H1 (cell line): ENCODE measurements around the gene PALS2.

ENCODE experiments used
- CTCF ChIP-seq, 3 experiments: IDR thresholded peaks; 1 replicate in 2 of 3; 2 replicates in 1 of 3; pipeline versions ENCODE4 v1.5.1 to v1.6.1; 2011; ENCODE audit warnings: low read length in 3 of 3, mild to moderate bottlenecking in 3 of 3, inconsistent platforms in 2 of 3, low read depth in 1 of 3, moderate library complexity in 1 of 3; ENCODE audit not compliant: insufficient read depth in 1 of 3; ENCODE audit errors: control extremely low read depth in 1 of 3
- EGR1 ChIP-seq: IDR thresholded peaks from 2 replicates; pipeline ENCODE4 v1.6.1; 2011; ENCODE audit warnings: low read depth, low read length, borderline replicate concordance
- KDM5A ChIP-seq: fragments of 200-600 bp; IDR thresholded peaks from 2 replicates; pipeline ENCODE4 v1.7.1; 2012; ENCODE audit warnings: mild to moderate bottlenecking, low read length, inconsistent platforms, mixed read lengths
- MAFK ChIP-seq: IDR thresholded peaks from 2 replicates; pipeline ENCODE4 v1.6.1; 2012; ENCODE audit warnings: low read depth, mild to moderate bottlenecking, improper control_type of control experiment, low read length
- NRF1 ChIP-seq: IDR thresholded peaks from 2 replicates; pipeline ENCODE4 v1.6.1; 2011; ENCODE audit warnings: mild to moderate bottlenecking, low read depth, low read length, improper control_type of control experiment
- POLR2A ChIP-seq, 2 experiments: IDR thresholded peaks; 1 replicate in 1 of 2; 2 replicates in 1 of 2; pipeline ENCODE4 v1.6.1; 2011; ENCODE audit warnings: low read depth in 2 of 2, low read length in 2 of 2, mild to moderate bottlenecking in 2 of 2; ENCODE audit errors: control extremely low read depth in 1 of 2
- RAD21 ChIP-seq, 2 experiments: IDR thresholded peaks in 1 of 2; conservative IDR thresholded peaks in 1 of 2; 2 replicates each; pipeline ENCODE4 v1.6.1; 2011; ENCODE audit warnings: low read depth in 2 of 2, low read length in 2 of 2, improper control_type of control experiment in 1 of 2, inconsistent platforms in 1 of 2, mild to moderate bottlenecking in 1 of 2, moderate library complexity in 1 of 2
- SAP30 ChIP-seq: fragments of 300-600 bp; sonication (generic); IDR thresholded peaks from 2 replicates; pipeline ENCODE4 v1.7.1; 2012; ENCODE audit warnings: low read length, moderate library complexity, mild to moderate bottlenecking, inconsistent platforms; ENCODE audit not compliant: insufficient read depth, insufficient replicate concordance
- TBP ChIP-seq: IDR thresholded peaks from 2 replicates; pipeline ENCODE4 v1.6.1; 2011; ENCODE audit warnings: low read depth, low read length, improper control_type of control experiment
- ZNF274 ChIP-seq: IDR thresholded peaks from 2 replicates; pipeline ENCODE4 v1.7.0; 2012; ENCODE audit warnings: low read length, borderline replicate concordance; ENCODE audit errors: extremely low read depth
- TF ChIP-seq, protein P1 (sequence below): IDR thresholded peaks from 2 replicates; pipeline ENCODE4 v1.6.1; 2011; ENCODE audit warnings: low read depth, mild to moderate bottlenecking, low read length; ENCODE audit not compliant: insufficient read depth
- TF ChIP-seq, protein P2 (sequence below): IDR thresholded peaks from 2 replicates; pipeline ENCODE4 v1.6.1; 2012; ENCODE audit warnings: inconsistent platforms
- TF ChIP-seq, protein P3 (sequence below): IDR thresholded peaks from 2 replicates; pipeline ENCODE4 v1.6.1; 2011; ENCODE audit warnings: low read length, improper control_type of control experiment

GRCh38 chr7:24545215-24545614 lies 28.0 kb upstream of the PALS2 start:
- TF ChIP-seq CTCF (IDR thresholded peaks at IDR 0.05; ENCODE audit: control extremely low read depth in 1 of 3, insufficient read depth in 1 of 3, low read depth in 1 of 3, low read length in 3 of 3) = no peak
- no peak for TF ChIP-seq EGR1
- no peak for TF ChIP-seq POLR2A (IDR thresholded peaks at IDR 0.05; ENCODE audit: control extremely low read depth in 1 of 2, low read depth in 2 of 2, low read length in 2 of 2)
- TF ChIP-seq ZNF274 = no peak
- TF ChIP-seq TBP = no peak
- TF ChIP-seq, protein P1, sequence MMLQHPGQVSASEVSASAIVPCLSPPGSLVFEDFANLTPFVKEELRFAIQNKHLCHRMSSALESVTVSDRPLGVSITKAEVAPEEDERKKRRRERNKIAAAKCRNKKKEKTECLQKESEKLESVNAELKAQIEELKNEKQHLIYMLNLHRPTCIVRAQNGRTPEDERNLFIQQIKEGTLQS = no peak
- TF ChIP-seq RAD21 (IDR thresholded peaks at IDR 0.05 in 1 of 2, conservative IDR thresholded peaks at IDR 0.05 in 1 of 2; ENCODE audit: low read depth in 2 of 2, low read length in 2 of 2) = no peak
- TF ChIP-seq, protein P2, sequence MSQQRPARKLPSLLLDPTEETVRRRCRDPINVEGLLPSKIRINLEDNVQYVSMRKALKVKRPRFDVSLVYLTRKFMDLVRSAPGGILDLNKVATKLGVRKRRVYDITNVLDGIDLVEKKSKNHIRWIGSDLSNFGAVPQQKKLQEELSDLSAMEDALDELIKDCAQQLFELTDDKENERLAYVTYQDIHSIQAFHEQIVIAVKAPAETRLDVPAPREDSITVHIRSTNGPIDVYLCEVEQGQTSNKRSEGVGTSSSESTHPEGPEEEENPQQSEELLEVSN = no peak
- TF ChIP-seq, protein P3, sequence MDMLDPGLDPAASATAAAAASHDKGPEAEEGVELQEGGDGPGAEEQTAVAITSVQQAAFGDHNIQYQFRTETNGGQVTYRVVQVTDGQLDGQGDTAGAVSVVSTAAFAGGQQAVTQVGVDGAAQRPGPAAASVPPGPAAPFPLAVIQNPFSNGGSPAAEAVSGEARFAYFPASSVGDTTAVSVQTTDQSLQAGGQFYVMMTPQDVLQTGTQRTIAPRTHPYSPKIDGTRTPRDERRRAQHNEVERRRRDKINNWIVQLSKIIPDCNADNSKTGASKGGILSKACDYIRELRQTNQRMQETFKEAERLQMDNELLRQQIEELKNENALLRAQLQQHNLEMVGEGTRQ = no peak
- no peak for TF ChIP-seq NRF1
- TF ChIP-seq MAFK = no peak
- TF ChIP-seq KDM5A = no peak
- TF ChIP-seq SAP30 = no peak
